Activated CD4-positive, alpha-beta T cell treated with anti-CD3 and anti-CD28 coated beads, Interleukin-2, amount 50 U/mL, for 48 hours (primary cell): ENCODE data around the gene EMC9.

Experiments used
- DNase-seq, 2 experiments: peaks; one replicate each; pipeline ENCODE4 v3.0.0-alpha.2; 2020

The EMC9 gene

GRCh38 chr14:24130717-24131548, 10.5 kb downstream of the EMC9 start:
- DNase-seq = no peak

DNA sequence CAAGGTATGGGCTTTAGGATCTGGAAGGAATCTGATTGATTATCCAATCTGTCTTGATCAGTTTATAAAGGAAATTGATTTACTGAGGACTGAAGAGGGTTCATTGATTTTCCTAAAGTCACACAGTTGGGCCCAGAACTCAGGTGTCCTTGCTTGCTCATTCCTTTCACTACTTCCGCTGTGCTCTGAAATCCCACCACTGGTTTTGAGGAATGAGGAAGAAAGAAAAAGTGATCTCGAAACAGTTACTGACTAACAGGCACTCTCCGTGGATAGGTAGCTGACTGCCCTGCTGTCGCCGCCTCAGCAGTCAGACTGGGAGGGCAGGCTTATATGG, 11.0 kb downstream of the EMC9 start, which contains the start of gene FITM1:
Gene FITM1, plus strand, starts transcription at position 280 of the 337 bp plus-strand sequence. CDS start 905 bp downstream, outside the sequence.
- no peak for DNase-seq

DNA sequence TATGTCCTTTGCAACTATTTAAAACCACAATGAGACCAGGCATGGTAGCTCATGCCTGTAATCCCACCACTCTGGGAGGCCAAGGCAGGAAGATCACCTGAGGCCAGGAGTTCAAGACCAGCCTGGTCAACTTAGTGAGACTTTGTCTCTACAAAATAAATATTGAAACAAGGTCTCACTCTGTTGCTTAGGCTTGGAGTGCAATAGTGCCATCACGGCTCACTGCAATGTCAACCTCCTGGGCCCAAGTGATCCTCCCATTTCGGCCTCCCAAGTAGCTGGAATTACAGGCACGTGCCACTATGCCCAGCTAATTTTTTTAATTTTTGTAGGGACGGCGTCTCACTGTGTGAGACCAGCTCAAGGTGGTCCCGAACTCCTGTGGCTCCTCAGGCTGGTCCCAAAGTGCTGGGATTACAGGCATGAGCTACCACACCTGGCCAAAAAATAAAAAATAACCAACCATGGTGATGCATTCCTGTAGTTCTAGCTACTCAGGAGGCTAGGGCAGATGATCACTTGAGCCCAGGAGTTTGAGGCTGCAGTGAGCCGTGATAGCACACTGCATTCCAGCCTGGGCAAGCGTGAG, 11.9 kb downstream of the EMC9 start:
- no peak for DNase-seq

GRCh38 chr14:24127673-24128072, 13.7 kb downstream of the EMC9 start:
- DNase-seq = no peak

GRCh38 chr14:24126939-24127338, 14.5 kb downstream of the EMC9 start:
- DNase-seq = no peak

DNA sequence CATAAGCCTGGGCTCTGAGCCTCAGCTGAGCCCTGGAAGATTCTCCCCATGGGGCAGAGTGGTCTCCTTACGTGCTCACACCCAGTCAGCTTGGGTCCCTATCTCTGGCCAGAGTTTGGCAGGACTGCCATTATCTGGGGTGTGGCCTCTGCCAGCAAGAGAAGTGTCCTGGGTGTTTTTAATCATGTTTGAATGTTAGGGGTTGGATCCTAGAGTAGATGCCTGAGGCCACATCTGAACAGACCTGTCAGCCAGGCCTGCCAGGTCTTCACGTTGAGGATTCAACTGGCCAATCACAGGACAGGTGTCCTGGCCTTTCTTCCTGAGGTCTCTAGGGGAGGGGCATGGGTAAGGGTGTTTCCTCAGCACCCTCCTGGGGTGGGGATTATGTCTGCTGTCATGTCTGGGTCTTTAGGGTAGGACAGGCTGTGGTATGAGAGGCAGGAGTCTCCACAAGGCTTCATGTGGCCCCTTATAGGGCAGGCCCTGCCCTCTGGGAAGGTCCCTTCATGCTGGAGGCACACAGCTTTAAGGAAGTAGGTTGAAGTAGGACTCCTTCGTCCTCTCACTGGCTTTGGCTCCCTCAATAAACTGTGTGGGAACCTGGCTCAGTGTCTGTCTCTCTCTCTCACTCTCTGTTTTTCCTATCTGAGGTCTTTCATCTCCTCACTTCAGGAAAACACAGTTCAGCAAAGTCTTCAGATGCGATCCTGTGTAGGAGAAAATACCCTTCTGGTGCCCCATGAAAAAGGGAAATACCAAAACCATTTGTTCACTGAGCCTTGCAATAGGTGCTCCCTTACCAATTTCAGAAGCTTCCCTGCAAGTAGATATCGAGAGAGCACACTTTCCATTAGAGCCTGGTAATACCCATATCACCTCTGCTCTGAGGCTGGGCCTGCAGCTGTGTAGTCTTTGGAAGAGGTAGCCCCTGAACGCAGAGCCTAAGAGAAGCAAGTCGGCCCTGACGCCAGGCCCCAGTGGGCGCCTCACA, 17.7 kb downstream of the EMC9 start:
- no peak for DNase-seq

DNA sequence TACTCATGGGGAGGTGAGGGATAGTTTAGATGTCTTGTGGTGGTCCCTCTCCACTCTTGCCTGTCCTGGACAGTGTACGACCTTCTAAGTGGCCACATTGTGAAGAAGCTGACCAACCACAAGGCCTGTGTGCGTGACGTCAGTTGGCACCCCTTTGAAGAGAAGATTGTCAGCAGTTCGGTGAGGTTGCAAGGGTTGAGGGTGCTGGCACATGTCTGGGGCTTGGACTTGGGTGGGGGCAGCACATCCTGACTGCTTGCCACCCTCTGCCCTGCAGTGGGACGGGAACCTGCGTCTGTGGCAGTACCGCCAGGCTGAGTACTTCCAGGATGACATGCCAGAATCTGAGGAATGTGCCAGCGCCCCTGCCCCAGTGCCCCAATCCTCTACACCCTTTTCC, 18.5 kb downstream of the EMC9 start:
- no peak for DNase-seq

GRCh38 chr14:24122416-24122815, 19.0 kb downstream of the EMC9 start:
- DNase-seq = no peak

GRCh38 chr14:24121210-24121609, 20.2 kb downstream of the EMC9 start:
- no peak for DNase-seq

DNA sequence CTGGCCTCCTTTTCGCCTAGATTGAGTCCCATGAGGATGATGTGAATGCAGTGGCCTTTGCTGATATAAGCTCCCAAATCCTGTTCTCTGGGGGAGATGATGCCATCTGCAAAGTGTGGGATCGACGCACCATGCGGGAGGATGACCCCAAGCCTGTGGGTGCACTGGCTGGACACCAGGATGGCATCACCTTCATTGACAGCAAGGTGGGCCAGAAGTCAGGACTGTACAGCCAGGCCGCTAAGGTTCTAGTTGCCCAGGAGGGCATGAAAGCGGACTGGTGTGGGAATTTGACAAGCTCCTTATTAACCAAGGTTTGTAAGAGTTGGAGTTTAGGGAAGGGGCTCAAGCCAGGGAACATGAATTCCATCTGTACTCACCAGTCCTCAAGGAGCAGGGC, 21.7 kb downstream of the EMC9 start:
- DNase-seq = no peak

DNA sequence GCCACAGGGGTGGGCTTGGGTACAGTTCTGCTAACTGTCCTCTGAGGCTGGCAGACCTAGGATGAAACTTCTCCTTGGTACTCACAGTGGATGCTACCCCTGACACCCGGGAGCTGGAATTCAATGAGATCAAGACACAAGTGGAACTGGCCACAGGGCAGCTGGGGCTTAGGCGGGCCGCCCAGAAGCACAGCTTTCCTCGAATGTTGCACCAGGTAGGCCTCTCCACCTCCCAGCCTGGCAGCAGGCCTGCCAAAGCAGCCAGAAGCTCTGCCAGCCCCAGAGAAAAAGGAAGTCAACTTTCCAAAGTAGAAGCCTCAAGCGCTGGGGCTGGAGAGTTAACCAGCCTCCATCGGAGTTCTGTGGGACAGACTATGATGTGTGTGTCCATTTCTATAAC, 24.2 kb downstream of the EMC9 start:
- DNase-seq = no peak

- no peak for DNase-seq
These were observed 25.1 kb downstream of the EMC9 start for GRCh38 chr14:24116128-24116814.

GRCh38 chr14:24115422-24116127, 25.8 kb downstream of the EMC9 start:
- DNase-seq = no peak

GRCh38 chr14:24114532-24115421, 26.6 kb downstream of the EMC9 start, which contains the start of the genes DCAF11 and NRL:
Gene DCAF11, plus strand, starts transcription at chr14:24114777. Its CDS starts 818 bp downstream, at chr14:24115595.
Gene NRL, minus strand, starts transcription at chr14:24114949. Its CDS starts 32,101 bp downstream, at chr14:24082848.
- DNase-seq = peak; percentile 98

DNA sequence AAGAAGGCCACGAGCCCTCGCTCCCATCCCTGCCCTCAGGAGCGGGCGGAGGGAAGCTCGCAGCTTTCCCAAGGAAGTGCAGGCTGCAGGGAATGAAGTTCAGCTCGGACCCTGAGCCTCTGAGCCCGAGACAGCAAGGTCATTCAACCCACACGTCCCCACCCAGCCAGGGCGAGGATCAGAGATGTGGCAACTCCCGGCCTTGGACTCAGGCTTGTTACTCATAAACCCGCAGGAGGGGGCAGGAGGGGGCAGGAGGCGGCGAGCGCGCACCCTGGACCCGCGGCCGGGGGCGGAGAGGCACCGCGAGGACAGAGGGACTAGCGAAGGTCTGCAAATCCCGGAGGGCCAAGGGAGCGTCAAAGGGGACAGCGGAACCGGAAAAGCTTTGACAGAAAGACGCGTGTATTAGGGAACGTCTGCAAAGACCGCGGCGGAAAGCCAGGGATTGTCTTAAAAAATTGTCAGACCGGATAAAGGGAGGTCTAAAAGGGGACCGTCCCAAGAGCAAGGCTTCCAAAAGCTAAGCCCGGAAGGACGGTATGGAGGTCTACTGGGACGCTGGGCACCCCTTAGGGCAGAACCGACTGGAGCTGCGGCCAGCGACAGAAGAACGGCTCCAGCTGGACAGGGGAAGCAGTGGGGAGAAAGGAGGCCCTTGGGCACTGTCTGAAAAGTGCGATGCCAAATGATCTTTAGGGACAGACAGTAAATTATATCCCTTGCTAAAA, 27.4 kb downstream of the EMC9 start:
- DNase-seq = peak; percentile 80 to 87

DNA sequence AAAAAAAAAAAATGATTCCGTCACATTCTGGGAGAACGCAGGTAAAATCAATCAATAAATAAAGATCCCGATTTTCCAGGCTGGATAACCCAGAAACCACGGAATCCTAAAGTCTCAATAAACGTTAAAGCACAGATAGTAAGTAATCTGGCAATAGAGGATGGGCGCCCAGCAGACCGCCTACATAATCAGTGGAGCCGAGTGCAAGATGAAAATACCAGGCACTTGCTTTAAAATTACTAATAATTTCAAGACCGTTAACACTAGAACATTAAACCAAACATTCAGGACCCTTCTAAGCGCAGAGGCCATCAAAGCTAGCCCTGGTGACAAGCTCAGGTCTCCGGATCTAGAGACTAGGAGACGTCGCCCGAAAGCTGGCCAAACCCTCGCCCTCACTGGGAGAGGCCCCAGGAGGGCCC, 28.0 kb downstream of the EMC9 start:
- DNase-seq = no peak

DNA sequence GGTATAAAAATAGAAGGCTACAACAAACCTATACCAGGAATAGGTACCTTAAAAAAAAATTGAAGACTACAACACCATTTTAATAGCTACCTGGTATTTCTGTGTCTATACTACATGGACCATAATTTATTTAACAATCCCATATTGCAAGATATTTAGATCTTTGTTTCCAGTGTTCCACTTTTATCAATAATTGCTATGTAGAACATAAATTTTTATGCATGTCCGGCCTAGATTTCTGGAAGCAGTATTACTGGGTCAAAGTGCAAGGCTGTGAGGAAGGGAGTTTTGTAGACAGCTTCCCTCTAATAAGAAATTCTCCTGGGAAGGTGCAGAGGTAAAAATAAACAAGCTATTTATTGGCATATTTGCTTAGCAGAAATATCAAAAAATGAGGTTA, 30.9 kb downstream of the EMC9 start:
- no peak for DNase-seq

DNA sequence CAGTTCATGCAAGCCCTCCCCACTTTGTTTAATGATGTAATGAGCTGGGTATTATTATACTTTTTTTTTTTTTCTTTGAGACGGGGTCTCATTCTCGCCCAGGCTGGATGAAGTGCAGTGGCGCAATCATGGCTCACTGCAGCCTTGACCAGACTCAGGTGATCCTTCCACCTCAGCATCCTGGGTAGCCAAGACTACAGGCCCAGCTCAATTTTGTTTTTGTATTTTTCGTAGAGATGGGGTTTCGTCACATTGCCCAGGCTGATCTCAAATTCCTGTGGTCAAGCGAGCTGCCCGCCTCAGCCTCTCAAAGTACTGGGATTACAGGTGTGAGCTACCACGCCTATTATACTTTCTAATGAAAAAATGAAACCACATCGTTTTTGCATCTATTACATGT, 31.3 kb downstream of the EMC9 start:
- no peak for DNase-seq

GRCh38 chr14:24108336-24108874, 33.0 kb downstream of the EMC9 start:
- DNase-seq = no peak
